ENCODE data around the gene ADSS1.

DNA sequence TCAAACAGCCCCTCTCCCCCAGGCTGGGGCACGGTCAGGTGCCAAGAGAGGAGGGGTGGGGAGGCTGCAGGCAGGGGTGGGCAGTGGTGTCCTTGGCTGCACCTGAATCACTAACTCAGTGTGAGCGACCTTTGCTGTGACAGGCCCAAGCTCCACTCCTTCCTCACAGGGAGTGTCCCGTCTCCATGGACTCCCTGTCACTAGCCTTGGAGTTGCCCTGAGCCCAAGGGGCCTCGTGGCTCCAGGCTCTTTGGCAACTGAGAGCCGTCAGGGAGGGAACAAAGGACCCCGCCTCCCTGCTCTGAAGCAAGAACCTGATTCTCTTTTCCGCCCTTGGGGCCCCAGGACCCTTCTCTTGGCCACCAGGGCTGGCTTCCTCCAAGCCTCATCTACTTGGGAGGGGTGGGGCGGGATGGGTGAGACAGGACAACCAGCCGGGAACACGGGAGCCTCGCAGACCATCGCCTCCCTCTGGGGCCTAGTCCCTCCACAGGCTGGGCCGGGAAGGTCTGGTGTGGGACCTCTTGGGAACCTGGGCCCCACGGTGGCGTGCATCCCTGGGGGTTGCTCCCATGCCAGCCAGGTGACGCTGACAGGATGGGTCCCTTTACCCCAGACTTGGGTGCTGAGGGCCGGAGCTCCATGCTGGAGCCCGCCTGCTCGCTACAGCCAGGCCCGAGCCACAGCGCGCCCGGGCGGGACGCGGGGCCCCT is 935 bp upstream of the ADSS1 start:
- TF ChIP-seq POLR2AphosphoS5 (IDR thresholded peaks at IDR 0.05; ENCODE audit: borderline replicate concordance, low read depth, low read length): no peak
- no peak for TF ChIP-seq EZH2 (IDR thresholded peaks at IDR 0.05)

Measured in SK-N-MC (cell line).